ENCODE measurements around the gene SCGB1D1. TPM values are rescaled to one million over a fixed set of nuclear protein-coding genes. Genes with fewer than 3 reads are reported as not detected.

The SCGB1D1 gene
- total and polyA plus RNA-seq, 5 donors: not detected

DNA sequence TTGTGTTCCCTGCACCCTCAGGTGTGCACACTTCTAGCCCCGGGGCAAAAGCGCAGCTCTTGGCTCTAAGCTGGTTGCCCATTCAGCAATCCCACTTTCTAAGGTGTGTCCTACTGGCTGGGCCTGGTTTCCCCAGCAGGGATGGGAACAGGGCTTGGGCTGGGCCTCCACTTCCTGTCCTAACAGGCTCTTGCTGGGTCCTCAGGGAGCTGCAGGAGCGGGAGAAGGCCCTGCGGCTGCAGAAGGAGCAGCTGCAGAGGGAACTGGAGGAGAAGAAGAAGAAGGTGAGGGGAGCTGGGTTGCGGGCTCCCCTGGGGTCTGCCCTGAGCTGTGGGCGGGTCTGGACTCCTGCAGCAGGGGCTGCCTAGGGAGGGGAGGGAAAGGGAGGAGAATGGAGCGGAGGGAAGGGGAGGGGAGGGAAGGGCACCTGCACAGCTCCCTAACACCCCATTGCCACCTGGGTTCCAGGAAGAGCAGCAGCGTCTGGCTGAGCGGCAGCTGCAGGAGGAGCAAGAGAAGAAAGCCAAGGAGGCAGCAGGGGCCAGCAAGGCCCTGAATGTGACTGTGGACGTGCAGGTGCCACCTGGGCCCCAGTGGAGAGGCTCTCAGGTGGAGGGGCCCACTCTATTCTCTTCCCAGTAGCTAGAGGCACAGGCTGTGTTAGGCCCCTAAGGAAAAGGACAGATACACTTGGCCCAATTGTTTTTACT, 41.6 kb upstream of the SCGB1D1 start:
- ATAC-seq: no peak
- no peaks in the 10 kb centered on the region for H3K27me3 ChIP-seq (ENCODE audit: control insufficient read depth, insufficient read depth)
- intact Hi-C loops (cut with DNase I): no loop called here
- no peaks in the 10 kb centered on the region for H3K9me3 ChIP-seq (ENCODE audit: control insufficient read depth, low read length)
- WGBS: 84% methylated on average over 10 of the region's 10 CpGs
- H3K27ac ChIP-seq (ENCODE audit: low read length): no peak overlapping the region
- H3K4me3 ChIP-seq (ENCODE audit: low read length): no peak overlapping the region
- H3K4me1 ChIP-seq (ENCODE audit: control insufficient read depth, insufficient read depth, low read length): peaks cover 7% of the 10 kb centered on the region
- DNase-seq: no peak

- no peak for DNase-seq
- 88% methylated on average over 17 of the region's 17 CpGs for WGBS
- intact Hi-C loops (cut with DNase I): no loop called here
- no peak for ATAC-seq
- Histone ChIP-seq H3K4me3 (ENCODE audit: low read length) (no peak overlapping the region), H3K27ac (ENCODE audit: low read length) (no peak overlapping the region), H3K4me1 (ENCODE audit: control insufficient read depth, insufficient read depth, low read length) (peaks cover 7% of the 10 kb centered on the region), H3K27me3 (ENCODE audit: control insufficient read depth, insufficient read depth) (no peaks in the 10 kb centered on the region), H3K9me3 (ENCODE audit: control insufficient read depth, low read length) (no peaks in the 10 kb centered on the region)
Measured at GRCh38 chr11:62149986-62150886, 39.8 kb upstream of the SCGB1D1 start.

DNA sequence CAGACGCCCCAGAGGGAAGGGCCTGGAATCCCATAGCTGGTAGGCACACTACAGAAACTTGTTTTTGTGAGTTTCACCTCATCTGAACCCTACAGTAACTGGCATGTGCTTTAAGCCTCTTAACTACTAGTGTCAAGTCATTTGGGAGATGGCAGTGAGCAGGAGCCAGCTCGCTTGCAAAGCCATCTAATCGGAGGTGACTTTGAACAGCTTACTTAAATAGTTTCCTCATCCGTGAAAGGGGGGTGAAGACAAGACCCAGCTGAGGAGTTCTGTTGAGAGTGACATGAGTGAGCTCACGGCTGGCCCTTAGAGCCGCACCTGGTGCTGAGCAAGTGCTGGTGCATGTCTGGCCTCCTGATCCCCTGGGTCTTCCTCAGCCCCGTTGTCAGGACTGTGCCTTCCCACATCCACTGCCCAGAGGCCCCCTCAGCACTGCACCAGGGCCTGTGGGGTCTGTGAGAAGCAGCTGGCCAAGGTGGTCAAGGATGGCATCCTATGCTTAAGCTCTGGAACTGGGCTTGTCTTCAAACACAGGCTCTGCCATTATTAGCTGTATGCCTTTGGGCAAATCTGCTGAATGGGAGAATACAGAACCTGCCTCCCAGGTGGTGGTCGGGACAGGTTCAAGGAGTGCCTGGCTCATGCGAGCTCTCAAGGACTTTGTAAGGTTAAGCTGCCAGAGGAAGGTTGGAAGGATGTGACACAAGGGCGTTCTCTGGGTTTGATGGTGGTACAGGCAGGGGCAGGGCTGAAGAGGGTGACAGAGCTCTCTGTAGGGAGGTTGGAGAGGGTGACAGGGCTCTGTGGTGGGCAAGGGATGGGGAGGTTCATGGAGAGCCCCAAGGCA, 38.9 kb upstream of the SCGB1D1 start:
- DNase-seq: no peak

GRCh38 chr11:62151737-62152102, 38.3 kb upstream of the SCGB1D1 start:
- no peak for DNase-seq
- Histone ChIP-seq H3K27me3 (ENCODE audit: control insufficient read depth, insufficient read depth) (no peaks in the 10 kb centered on the region), H3K4me1 (ENCODE audit: control insufficient read depth, insufficient read depth, low read length) (peaks cover 7% of the 10 kb centered on the region), H3K27ac (ENCODE audit: low read length) (no peak overlapping the region), H3K9me3 (ENCODE audit: control insufficient read depth, low read length) (no peaks in the 10 kb centered on the region), H3K4me3 (ENCODE audit: low read length) (no peak overlapping the region)
- intact Hi-C loops (cut with DNase I): no loop called here
- no peak for ATAC-seq
- 91% methylated on average over 9 of the region's 9 CpGs for WGBS

More for the DNA sequence above, 38.9 kb upstream of the SCGB1D1 start:
- no peaks in the 10 kb centered on the region for H3K9me3 ChIP-seq (ENCODE audit: control insufficient read depth, low read length)
- H3K4me1 ChIP-seq (ENCODE audit: control insufficient read depth, insufficient read depth, low read length): peaks cover 7% of the 10 kb centered on the region
- no peak overlapping the region for H3K4me3 ChIP-seq (ENCODE audit: low read length)
- H3K27me3 ChIP-seq (ENCODE audit: control insufficient read depth, insufficient read depth): no peaks in the 10 kb centered on the region
- intact Hi-C loops (cut with DNase I): no loop called here
- 81% methylated on average over 10 of the region's 10 CpGs for WGBS
- ATAC-seq: peak in 1 of 2 donors; percentile 36
- H3K27ac ChIP-seq (ENCODE audit: low read length): no peak overlapping the region

DNA sequence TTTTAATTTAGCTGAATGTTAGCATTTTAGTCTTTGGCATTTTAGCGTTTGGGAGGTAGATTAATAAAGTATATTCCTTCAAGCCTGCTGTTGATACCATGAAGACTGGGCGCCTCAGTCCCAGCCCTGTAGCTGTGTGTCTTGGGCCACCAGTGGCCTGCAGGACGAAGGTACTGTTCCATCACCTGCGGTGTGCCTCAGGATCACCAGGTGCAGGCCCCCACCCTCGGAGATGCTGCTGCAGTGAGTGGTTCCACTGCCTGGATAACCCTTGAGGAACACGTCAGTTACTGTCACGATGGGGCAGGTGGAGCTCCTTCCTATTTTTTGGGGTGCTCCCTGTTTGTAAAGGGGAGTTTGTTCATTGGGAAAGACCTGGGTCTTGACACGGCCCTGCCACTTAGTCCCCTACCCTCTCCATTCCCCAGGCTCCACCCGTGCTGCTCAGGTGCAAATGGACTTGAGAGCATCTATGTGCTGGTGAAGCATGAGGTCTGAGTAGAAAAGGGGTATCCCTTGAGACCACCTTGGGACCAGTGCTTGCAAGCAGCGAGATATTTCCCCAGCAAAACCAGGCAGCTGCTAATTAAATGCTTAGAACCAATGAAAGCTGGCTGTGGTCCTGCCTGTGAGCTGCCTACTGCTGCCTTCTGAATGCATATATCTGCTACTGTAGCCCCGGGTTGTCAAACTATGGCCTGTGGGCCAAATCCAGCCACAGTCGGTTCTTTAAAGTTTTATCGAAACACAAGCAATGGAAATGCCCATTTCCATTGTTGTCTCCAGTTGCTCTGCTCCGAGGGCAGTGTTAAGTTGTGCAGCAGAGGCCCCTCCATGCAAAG, 37.5 kb upstream of the SCGB1D1 start:
- Histone ChIP-seq H3K27ac (ENCODE audit: low read length) (no peak overlapping the region), H3K27me3 (ENCODE audit: control insufficient read depth, insufficient read depth) (no peaks in the 10 kb centered on the region)
- peak in 1 of 2 donors; percentile 15 for ATAC-seq

DNA sequence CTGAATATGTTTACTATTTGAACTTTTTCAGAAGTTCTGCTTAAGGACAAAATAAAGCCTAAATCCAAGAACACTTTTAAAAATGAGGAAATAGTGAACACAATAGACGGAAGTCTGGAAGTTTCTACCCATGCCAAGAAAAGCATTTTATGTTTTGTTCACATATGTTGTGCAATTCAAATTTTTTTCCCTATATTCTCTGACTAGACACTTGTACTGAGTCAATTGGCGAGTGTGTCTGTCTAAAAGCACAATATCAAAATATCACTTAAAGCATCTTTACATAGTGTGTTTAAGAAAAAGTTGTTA, 37.0 kb upstream of the SCGB1D1 start:
- no peaks in the 10 kb centered on the region for H3K9me3 ChIP-seq (ENCODE audit: control insufficient read depth, low read length)
- peaks cover 7% of the 10 kb centered on the region for H3K4me1 ChIP-seq (ENCODE audit: control insufficient read depth, insufficient read depth, low read length)
- 70% methylated on average over 2 of the region's 2 CpGs for WGBS
- intact Hi-C loops (cut with DNase I): no loop called here
- H3K27me3 ChIP-seq (ENCODE audit: control insufficient read depth, insufficient read depth): no peaks in the 10 kb centered on the region
- peak in 1 of 2 donors; percentile 34 for ATAC-seq
- no peak overlapping the region for H3K27ac ChIP-seq (ENCODE audit: low read length)
- DNase-seq: no peak
- no peak overlapping the region for H3K4me3 ChIP-seq (ENCODE audit: low read length)

More for the DNA sequence above, 37.5 kb upstream of the SCGB1D1 start:
- H3K4me3 ChIP-seq (ENCODE audit: low read length): no peak overlapping the region
- H3K4me1 ChIP-seq (ENCODE audit: control insufficient read depth, insufficient read depth, low read length): peaks cover 7% of the 10 kb centered on the region
- intact Hi-C loops (cut with DNase I): no loop called here
- WGBS: 90% methylated on average over 14 of the region's 14 CpGs
- no peak for DNase-seq
- H3K9me3 ChIP-seq (ENCODE audit: control insufficient read depth, low read length): no peaks in the 10 kb centered on the region

DNA sequence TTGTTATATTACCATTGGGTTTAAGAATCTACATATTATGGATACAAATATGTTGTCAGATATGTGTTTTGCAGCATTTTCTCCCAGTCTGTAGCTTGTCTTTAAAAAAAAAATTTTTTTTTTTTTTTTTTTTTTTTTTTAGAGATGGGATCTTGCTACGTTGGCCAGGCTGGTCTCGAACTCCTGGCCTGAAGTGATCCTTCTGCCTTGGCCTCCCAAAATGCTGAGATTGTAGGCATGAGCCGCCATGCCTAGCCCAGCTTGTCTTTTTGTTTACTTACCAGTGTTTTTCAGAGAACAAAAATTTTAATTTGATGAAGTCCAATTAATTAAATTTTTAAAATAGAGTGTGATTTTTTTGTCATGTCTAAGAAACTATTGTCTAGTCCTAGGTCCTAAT, 36.4 kb upstream of the SCGB1D1 start:
- Histone ChIP-seq H3K9me3 (ENCODE audit: control insufficient read depth, low read length) (no peaks in the 10 kb centered on the region), H3K4me3 (ENCODE audit: low read length) (no peak overlapping the region), H3K27ac (ENCODE audit: low read length) (no peak overlapping the region), H3K27me3 (ENCODE audit: control insufficient read depth, insufficient read depth) (no peaks in the 10 kb centered on the region), H3K4me1 (ENCODE audit: control insufficient read depth, insufficient read depth, low read length) (peaks cover 7% of the 10 kb centered on the region)
- intact Hi-C loops (cut with DNase I): no loop called here
- no peak for ATAC-seq
- WGBS: 82% methylated on average over 3 of the region's 3 CpGs
- no peak for DNase-seq

- Histone ChIP-seq H3K9me3 (ENCODE audit: control insufficient read depth, low read length) (no peaks in the 10 kb centered on the region), H3K27ac (ENCODE audit: low read length) (no peak overlapping the region), H3K4me3 (ENCODE audit: low read length) (no peak overlapping the region), H3K4me1 (ENCODE audit: control insufficient read depth, insufficient read depth, low read length) (peaks cover under 1% of the 10 kb centered on the region), H3K27me3 (ENCODE audit: control insufficient read depth, insufficient read depth) (no peaks in the 10 kb centered on the region)
- WGBS: 52% methylated on average over 6 of the region's 6 CpGs
- no peak for DNase-seq
- ATAC-seq: no peak
- intact Hi-C loops (cut with DNase I): no loop called here
Measured at GRCh38 chr11:62157603-62158002, 32.4 kb upstream of the SCGB1D1 start.

DNA sequence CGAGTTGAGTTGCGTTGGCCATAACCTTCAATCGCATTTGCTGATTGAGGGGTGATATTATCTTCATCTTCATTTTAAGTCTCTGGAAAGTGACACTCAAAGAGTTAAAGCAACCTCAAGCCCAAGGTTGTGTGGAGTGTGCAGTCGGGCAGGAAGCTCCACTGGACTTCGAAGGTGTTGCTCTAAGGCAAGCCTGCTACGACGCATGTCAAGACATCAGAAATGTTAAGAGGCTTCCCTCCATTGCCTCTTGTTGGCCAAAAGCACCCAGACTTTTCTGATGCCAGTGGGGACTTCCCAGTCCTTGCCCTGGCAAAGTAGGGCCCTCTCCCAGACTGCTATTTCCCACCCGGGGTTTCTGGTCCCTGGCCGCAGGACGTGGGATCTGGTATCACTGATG, 23.6 kb upstream of the SCGB1D1 start:
- H3K4me1 ChIP-seq (ENCODE audit: control insufficient read depth, insufficient read depth, low read length): no peaks in the 10 kb centered on the region
- intact Hi-C loops (cut with DNase I): no loop called here
- no peak overlapping the region for H3K27ac ChIP-seq (ENCODE audit: low read length)
- DNase-seq (no peak), ATAC-seq (no peak)
- H3K4me3 ChIP-seq (ENCODE audit: low read length): no peak overlapping the region
- no peaks in the 10 kb centered on the region for H3K27me3 ChIP-seq (ENCODE audit: control insufficient read depth, insufficient read depth)
- 79% methylated on average over 10 of the region's 10 CpGs for WGBS
- no peaks in the 10 kb centered on the region for H3K9me3 ChIP-seq (ENCODE audit: control insufficient read depth, low read length)

- DNase-seq: peak in 1 of 3 donors; percentile 71
- no peak overlapping the region for H3K27ac ChIP-seq (ENCODE audit: low read length)
- no peak overlapping the region for H3K4me3 ChIP-seq (ENCODE audit: low read length)
- H3K4me1 ChIP-seq (ENCODE audit: control insufficient read depth, insufficient read depth, low read length): no peaks in the 10 kb centered on the region
- H3K9me3 ChIP-seq (ENCODE audit: control insufficient read depth, low read length): no peaks in the 10 kb centered on the region
- no peaks in the 10 kb centered on the region for H3K27me3 ChIP-seq (ENCODE audit: control insufficient read depth, insufficient read depth)
- peak; percentile 40 to 68 for ATAC-seq
- 62% methylated on average over 10 of the region's 10 CpGs for WGBS
- intact Hi-C loops (cut with DNase I): no loop called here
Measured at GRCh38 chr11:62169448-62169847, 20.6 kb upstream of the SCGB1D1 start.

Measured in right cardiac atrium (tissue), 5 donors.